HCT116 (cell line): Measurements from ENCODE around the gene MOB3A. TPM values are rescaled to one million over a fixed set of nuclear protein-coding genes. Genes with fewer than 3 reads are reported as not detected.

ENCODE experiments used
- ATAC-seq: fragments of 200-7000 bp; cut with Tn5 transposase; 2 replicates; pipeline ENCODE4 v1.9.1; 2020; ENCODE audit warnings: mild to moderate bottlenecking, moderate library complexity
- BruUV-seq: library from RNA; stranded (reverse); fragments of 400-500 nt; replicated peaks from 2 replicates; lab custom pipeline; 2021; lab: Mats Ljungman, UMichigan
- CTCF ChIA-PET: fragments of 300-600 bp; sonication (Branson Sonifier 250); formaldehyde crosslinking; loops from one replicate; lab custom pipeline; 2021; ENCODE audit warnings: antibody characterized with exemption; lab: Charles Lee
- POLR2A ChIA-PET: fragments of 300-600, 350-600 bp; sonication (Branson Sonifier 250); formaldehyde crosslinking; loops from one replicate; lab custom pipeline; 2021; ENCODE audit warnings: antibody characterized with exemption; lab: Charles Lee
- RAD21 ChIA-PET, 2 experiments: fragments of 300-600 bp; sonication (Branson Sonifier 250); formaldehyde crosslinking; loops; one replicate each; lab custom pipeline; 2023; ENCODE audit warnings: low total read pairs in 2 of 2; ENCODE audit not compliant: uncharacterized antibody in 2 of 2, unreplicated experiment in 2 of 2, low non-redundant PET in 1 of 2; lab: Charles Lee
- DNase-seq: peaks from one replicate; pipeline ENCODE4 v3.0.0-alpha.2; 2010; ENCODE audit warnings: low read depth, low spot score
- H2AFZ ChIP-seq: fragments of 200-600 bp; shearing (Covaris generic), sonication (generic); 2 replicates; pipeline ENCODE4 v1.6.1; 2017; ENCODE audit warnings: low read depth, mixed run types, mixed read lengths, antibody characterized with exemption, low read length; ENCODE audit not compliant: poor library complexity, severe bottlenecking
- H3K27ac ChIP-seq: 2 replicates; pipeline ENCODE4 v1.5.1; 2012; ENCODE audit warnings: low read depth, low read length
- H3K27me3 ChIP-seq: fragments of 200-600 bp; sonication (generic); 2 replicates; pipeline ENCODE4 v1.6.1; 2016; ENCODE audit warnings: mixed run types, low read length, mixed read lengths; ENCODE audit not compliant: insufficient read depth
- H3K36me3 ChIP-seq, 2 experiments: fragments of 200-500 bp in 1 of 2; fragments of 200-600 bp in 1 of 2; sonication (Bioruptor generic) in 1 of 2; sonication (generic) in 1 of 2; 2 replicates each; pipeline versions ENCODE4 v1.5.1 to v1.6.1; 2014 to 2016; ENCODE audit warnings: low read length in 2 of 2, inconsistent platforms in 1 of 2, mixed read lengths in 1 of 2, mixed run types in 1 of 2; ENCODE audit not compliant: insufficient read depth in 2 of 2, control insufficient read depth in 1 of 2
- H3K4me1 ChIP-seq, 2 experiments: fragments of 200-600 bp in 1 of 2; sonication (generic) in 1 of 2; 2 replicates each; pipeline versions ENCODE4 v1.5.1 to v1.6.1; 2012 to 2017; ENCODE audit warnings: low read length in 2 of 2, inconsistent platforms in 1 of 2, mild to moderate bottlenecking in 1 of 2, mixed read lengths in 1 of 2, mixed run types in 1 of 2, moderate library complexity in 1 of 2; ENCODE audit not compliant: insufficient read depth in 2 of 2, control insufficient read depth in 1 of 2
- H3K4me2 ChIP-seq: fragments of 200-600 bp; sonication (generic); 2 replicates; pipeline ENCODE4 v1.6.1; 2017; ENCODE audit warnings: mixed run types, low read length, mixed read lengths
- H3K4me3 ChIP-seq, 2 experiments: fragments of 200-600 bp in 1 of 2; sonication (generic) in 1 of 2; replicated peaks in 1 of 2; 2 replicates each; pipeline ENCODE4 v1.5.1; 2011 to 2016; ENCODE audit warnings: low read length in 2 of 2, control low read depth in 1 of 2, low read depth in 1 of 2, mild to moderate bottlenecking in 1 of 2, mixed read lengths in 1 of 2, mixed run types in 1 of 2
- H3K79me2 ChIP-seq: fragments of 200-600 bp; sonication (generic); 2 replicates; pipeline ENCODE4 v1.6.1; 2017; ENCODE audit warnings: mild to moderate bottlenecking, mixed run types, low read length, moderate library complexity, mixed read lengths; ENCODE audit not compliant: insufficient read depth
- H3K9ac ChIP-seq: fragments of 200-600 bp; sonication (generic); 2 replicates; pipeline ENCODE4 v1.6.1; 2016; ENCODE audit warnings: low read length, mixed read lengths
- H3K9me2 ChIP-seq: fragments of 200-600 bp; sonication (generic), shearing (Covaris generic); 2 replicates; pipeline ENCODE4 v1.6.1; 2017; ENCODE audit warnings: mixed run types, mild to moderate bottlenecking, moderate library complexity; ENCODE audit not compliant: insufficient read depth
- H3K9me3 ChIP-seq, 2 experiments: fragments of 200-500 bp in 1 of 2; fragments of 200-600 bp in 1 of 2; sonication (Bioruptor generic) in 1 of 2; sonication (generic) in 1 of 2; 2 replicates each; pipeline ENCODE4 v1.6.1; 2014 to 2017; ENCODE audit warnings: low read length in 2 of 2, mixed read lengths in 2 of 2, inconsistent platforms in 1 of 2, low read depth in 1 of 2, mild to moderate bottlenecking in 1 of 2, mixed run types in 1 of 2, moderate library complexity in 1 of 2; ENCODE audit not compliant: control insufficient read depth in 1 of 2, insufficient read depth in 1 of 2
- H4K20me1 ChIP-seq: fragments of 200-600 bp; sonication (generic), shearing (Covaris generic); 2 replicates; pipeline ENCODE4 v1.6.1; 2017; ENCODE audit warnings: mixed run types, mild to moderate bottlenecking, moderate library complexity; ENCODE audit not compliant: insufficient read depth
- ATF3 ChIP-seq: IDR thresholded peaks from 2 replicates; pipeline ENCODE4 v1.6.1; 2012
- CBX3 ChIP-seq: IDR thresholded peaks from 2 replicates; pipeline ENCODE4 v1.6.1; 2012; ENCODE audit warnings: low read depth
- CEBPB ChIP-seq: IDR thresholded peaks from 2 replicates; pipeline ENCODE4 v1.6.1; 2012; ENCODE audit warnings: low read depth
- EGR1 ChIP-seq: IDR thresholded peaks from 2 replicates; pipeline ENCODE4 v1.6.1; 2012; ENCODE audit warnings: low read depth
- EZH2 ChIP-seq: fragments of 200-600 bp; sonication (generic); IDR thresholded peaks from 2 replicates; pipeline ENCODE4 v1.6.1; 2017; ENCODE audit warnings: antibody characterized with exemption, mixed run types
- EZH2phosphoT487 ChIP-seq: fragments of 200-600 bp; IDR thresholded peaks from 2 replicates; pipeline ENCODE4 v1.6.1; 2018; ENCODE audit warnings: antibody characterized with exemption, borderline replicate concordance
- FOSL1 ChIP-seq: IDR thresholded peaks from 2 replicates; pipeline ENCODE4 v1.6.1; 2012; ENCODE audit warnings: low read depth
- MAX ChIP-seq: IDR thresholded peaks from 2 replicates; pipeline ENCODE4 v1.6.1; 2012
- POLR2A ChIP-seq: IDR thresholded peaks from 2 replicates; pipeline ENCODE4 v1.7.0; 2011; ENCODE audit warnings: borderline replicate concordance; ENCODE audit not compliant: insufficient read depth, insufficient read length; ENCODE audit errors: extremely low read depth
- POLR2AphosphoS5 ChIP-seq: IDR thresholded peaks from 2 replicates; pipeline ENCODE4 v1.6.1; 2011; ENCODE audit warnings: mild to moderate bottlenecking, low read depth, low read length, moderate library complexity
- SRF ChIP-seq: IDR thresholded peaks from 2 replicates; pipeline ENCODE4 v1.6.1; 2012; ENCODE audit warnings: low read depth
- YY1 ChIP-seq: IDR thresholded peaks from 2 replicates; pipeline ENCODE4 v1.6.1; 2011; ENCODE audit warnings: low read length, low read depth, moderate library complexity, mild to moderate bottlenecking; ENCODE audit not compliant: insufficient replicate concordance; ENCODE audit errors: extremely low read depth
- intact Hi-C: fragments of 100-400 bp; cut with micrococcal nuclease; formaldehyde crosslinking; loops from 2 replicates; pipeline ENCODE4 v1.10.0; 2022
- total RNA-seq: library from RNA; stranded (reverse); gene quantifications from one replicate; pipeline ENCODE4 v1.2.1, GENCODE V29; 2021; ENCODE audit not compliant: unreplicated experiment
- TF ChIP-seq, protein P1 (sequence below): IDR thresholded peaks from 2 replicates; pipeline ENCODE4 v1.6.1; 2012; ENCODE audit warnings: low read depth
- TF ChIP-seq, protein P2 (sequence below): IDR thresholded peaks from 2 replicates; pipeline ENCODE4 v1.6.1; 2011; ENCODE audit warnings: mild to moderate bottlenecking, low read length, moderate library complexity; ENCODE audit not compliant: insufficient replicate concordance; ENCODE audit errors: extremely low read depth

The MOB3A gene
- total RNA-seq, 1 experiment from 2014 or later, result 32.1 TPM

- Histone ChIP-seq H3K27ac (no peak overlapping the region), H3K36me3 (peaks cover 31 to 51% of the 10 kb centered on the region in 2 experiments; a peak in 3 of 4 replicates), H2AFZ (no peak overlapping the region), H3K9me3 (no peaks in the 10 kb centered on the region), H3K27me3 (no peaks in the 10 kb centered on the region), H3K79me2 (peaks cover 4% of the 10 kb centered on the region; the same call in 1 of the 2 replicates), H3K4me2 (no peak overlapping the region), H3K9ac (no peak overlapping the region), H4K20me1 (no peaks in the 10 kb centered on the region), H3K9me2 (no peaks in the 10 kb centered on the region), H3K4me1 (no peaks in the 10 kb centered on the region), H3K4me3 (no peak overlapping the region)
- ChIA-PET POLR2A (no interaction called here), RAD21 (no interaction called here), CTCF (no interaction called here)
- no peak for TF ChIP-seq POLR2A
- TF ChIP-seq, protein P1, sequence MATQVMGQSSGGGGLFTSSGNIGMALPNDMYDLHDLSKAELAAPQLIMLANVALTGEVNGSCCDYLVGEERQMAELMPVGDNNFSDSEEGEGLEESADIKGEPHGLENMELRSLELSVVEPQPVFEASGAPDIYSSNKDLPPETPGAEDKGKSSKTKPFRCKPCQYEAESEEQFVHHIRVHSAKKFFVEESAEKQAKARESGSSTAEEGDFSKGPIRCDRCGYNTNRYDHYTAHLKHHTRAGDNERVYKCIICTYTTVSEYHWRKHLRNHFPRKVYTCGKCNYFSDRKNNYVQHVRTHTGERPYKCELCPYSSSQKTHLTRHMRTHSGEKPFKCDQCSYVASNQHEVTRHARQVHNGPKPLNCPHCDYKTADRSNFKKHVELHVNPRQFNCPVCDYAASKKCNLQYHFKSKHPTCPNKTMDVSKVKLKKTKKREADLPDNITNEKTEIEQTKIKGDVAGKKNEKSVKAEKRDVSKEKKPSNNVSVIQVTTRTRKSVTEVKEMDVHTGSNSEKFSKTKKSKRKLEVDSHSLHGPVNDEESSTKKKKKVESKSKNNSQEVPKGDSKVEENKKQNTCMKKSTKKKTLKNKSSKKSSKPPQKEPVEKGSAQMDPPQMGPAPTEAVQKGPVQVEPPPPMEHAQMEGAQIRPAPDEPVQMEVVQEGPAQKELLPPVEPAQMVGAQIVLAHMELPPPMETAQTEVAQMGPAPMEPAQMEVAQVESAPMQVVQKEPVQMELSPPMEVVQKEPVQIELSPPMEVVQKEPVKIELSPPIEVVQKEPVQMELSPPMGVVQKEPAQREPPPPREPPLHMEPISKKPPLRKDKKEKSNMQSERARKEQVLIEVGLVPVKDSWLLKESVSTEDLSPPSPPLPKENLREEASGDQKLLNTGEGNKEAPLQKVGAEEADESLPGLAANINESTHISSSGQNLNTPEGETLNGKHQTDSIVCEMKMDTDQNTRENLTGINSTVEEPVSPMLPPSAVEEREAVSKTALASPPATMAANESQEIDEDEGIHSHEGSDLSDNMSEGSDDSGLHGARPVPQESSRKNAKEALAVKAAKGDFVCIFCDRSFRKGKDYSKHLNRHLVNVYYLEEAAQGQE, result peak; percentile 78
- BruUV-seq, result no TSS peak
- DNase-seq, result no peak
- intact Hi-C loops, result no loop called here
- peak; percentile 38; the same call in 1 of the 2 replicates for ATAC-seq
Observed at GRCh38 chr19:2123682-2124387, 27.7 kb upstream of the MOB3A start.

- intact Hi-C loops, result no loop called here
- POLR2A ChIA-PET, result no interaction called here
- TF ChIP-seq POLR2A (no peak), EGR1 (no peak), EZH2phosphoT487 (no peak), MAX (no peak), SRF (no peak), FOSL1 (no peak), YY1 (no peak), ATF3 (no peak), CEBPB (no peak), EZH2 (no peak), CBX3 (no peak), POLR2AphosphoS5 (no peak)
- TF ChIP-seq, protein P2, sequence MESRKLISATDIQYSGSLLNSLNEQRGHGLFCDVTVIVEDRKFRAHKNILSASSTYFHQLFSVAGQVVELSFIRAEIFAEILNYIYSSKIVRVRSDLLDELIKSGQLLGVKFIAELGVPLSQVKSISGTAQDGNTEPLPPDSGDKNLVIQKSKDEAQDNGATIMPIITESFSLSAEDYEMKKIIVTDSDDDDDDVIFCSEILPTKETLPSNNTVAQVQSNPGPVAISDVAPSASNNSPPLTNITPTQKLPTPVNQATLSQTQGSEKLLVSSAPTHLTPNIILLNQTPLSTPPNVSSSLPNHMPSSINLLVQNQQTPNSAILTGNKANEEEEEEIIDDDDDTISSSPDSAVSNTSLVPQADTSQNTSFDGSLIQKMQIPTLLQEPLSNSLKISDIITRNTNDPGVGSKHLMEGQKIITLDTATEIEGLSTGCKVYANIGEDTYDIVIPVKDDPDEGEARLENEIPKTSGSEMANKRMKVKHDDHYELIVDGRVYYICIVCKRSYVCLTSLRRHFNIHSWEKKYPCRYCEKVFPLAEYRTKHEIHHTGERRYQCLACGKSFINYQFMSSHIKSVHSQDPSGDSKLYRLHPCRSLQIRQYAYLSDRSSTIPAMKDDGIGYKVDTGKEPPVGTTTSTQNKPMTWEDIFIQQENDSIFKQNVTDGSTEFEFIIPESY, result no peak
Observed at GRCh38 chr19:2122982-2123381, 26.9 kb upstream of the MOB3A start.

More at GRCh38 chr19:2122982-2123381, 26.9 kb upstream of the MOB3A start:
- no peaks in the 10 kb centered on the region for H3K9me3 ChIP-seq
- DNase-seq, result no peak
- no peaks in the 10 kb centered on the region for H3K4me1 ChIP-seq
- no peaks in the 10 kb centered on the region for H3K9me2 ChIP-seq
- ChIA-PET RAD21 (no interaction called here), CTCF (no interaction called here)
- no peaks in the 10 kb centered on the region for H3K27me3 ChIP-seq
- H3K4me2 ChIP-seq, result no peak overlapping the region
- H3K4me3 ChIP-seq, result no peak overlapping the region
- H3K79me2 ChIP-seq, result peaks cover 4% of the 10 kb centered on the region; the same call in 1 of the 2 replicates
- no peaks in the 10 kb centered on the region for H4K20me1 ChIP-seq
- no peak overlapping the region for H3K27ac ChIP-seq
- ATAC-seq, result no peak
- H2AFZ ChIP-seq, result no peak overlapping the region
- H3K36me3 ChIP-seq, result peaks cover 33 to 57% of the 10 kb centered on the region in 2 experiments; a peak in 3 of 4 replicates
- BruUV-seq, result no TSS peak
- H3K9ac ChIP-seq, result no peak overlapping the region
